Heart left ventricle (tissue), 16 donors: Measurements from ENCODE around the gene MLPH. TPM values are rescaled to one million over a fixed set of nuclear protein-coding genes. Genes with fewer than 3 reads are reported as not detected.

Experiments
- ATAC-seq, 4 donors: fragments of 200-7000 bp; cut with Tn5 transposase; one replicate each; pipeline ENCODE4 v1.9.1; 2020 to 2022; ENCODE audit warnings: moderate library complexity in 4 of 4, mild to moderate bottlenecking in 3 of 4, moderate number of reproducible peaks in 1 of 4
- DNase-seq, 5 donors: peaks; one replicate each; pipeline ENCODE4 v3.0.0-alpha.2; 2020
- H3K27ac ChIP-seq, 12 donors: fragments of 200-600 bp; sonication (generic) in 4 of 12; one replicate each; pipeline versions ENCODE4 v1.5.0 to v1.8.0; 2016 to 2022; ENCODE audit warnings: mild to moderate bottlenecking in 2 of 12
- H3K27me3 ChIP-seq, 9 donors: fragments of 200-600 bp; sonication (generic) in 2 of 9; one replicate each; pipeline versions ENCODE4 v1.5.1 to v1.8.0; 2016 to 2022; ENCODE audit warnings: mild to moderate bottlenecking in 3 of 9
- H3K36me3 ChIP-seq, 9 donors: fragments of 200-600 bp; sonication (generic) in 2 of 9; one replicate each; pipeline versions ENCODE4 v1.5.0 to v1.8.0; 2018 to 2022; ENCODE audit warnings: mild to moderate bottlenecking in 2 of 9
- H3K4me1 ChIP-seq, 12 donors: fragments of 200-600 bp; sonication (generic) in 4 of 12; one replicate each; pipeline versions ENCODE4 v1.5.0 to v1.8.0; 2016 to 2022; ENCODE audit warnings: mild to moderate bottlenecking in 3 of 12
- H3K4me3 ChIP-seq, 12 donors: fragments of 200-600 bp; sonication (generic) in 4 of 12; one replicate each; pipeline versions ENCODE4 v1.5.0 to v1.8.0; 2017 to 2022; ENCODE audit warnings: mild to moderate bottlenecking in 9 of 12, moderate library complexity in 4 of 12
- H3K9me3 ChIP-seq, 12 donors: fragments of 200-600 bp; sonication (generic) in 4 of 12; one replicate each; pipeline versions ENCODE4 v1.5.0 to v1.8.0; 2016 to 2022; ENCODE audit warnings: mild to moderate bottlenecking in 1 of 12
- POLR2A ChIP-seq, 2 donors: fragments of 450-650 bp; IDR thresholded peaks; one replicate each; pipeline ENCODE4 v1.6.1; 2017; ENCODE audit warnings: antibody characterized with exemption in 2 of 2, mild to moderate bottlenecking in 2 of 2, moderate library complexity in 2 of 2
- WGBS, 4 donors: extraction: QIAGEN DNeasy Blood & Tissue Kit in 2 of 4; methylation state at CpG; one replicate each; pipeline versions ENCODE4 v1.1.5 to v1.1.7; 2013 to 2018; 5-methylcytosine and 5-hydroxymethylcytosine counted together
- intact Hi-C, 10 donors: fragments of 100-400 bp; cut with DNase I; formaldehyde crosslinking; loops; one replicate each; pipeline versions ENCODE4 v1.11.1 to v1.14.2; 2022
- polyA plus RNA-seq, 2 donors: library from polyadenylated mRNA; stranded (reverse); fragments of 200-250 nt; gene quantifications; one replicate each; pipeline ENCODE4 v1.2.3, GENCODE V29; 2013
- total RNA-seq, 9 donors: library from RNA; depleted of rRNA in 2 of 9; stranded (reverse); fragments of >200 nt in 2 of 9; fragmentation: NEBNext Ultra II Directional in 3 of 9; extraction: Animal tissue kit (Norgen Biotek cat#: 25700) in 3 of 9; gene quantifications; one replicate each; pipeline versions ENCODE4 v1.1.0 to v1.2.4, GENCODE V29; 2016 to 2023
- TF ChIP-seq, protein P1 (sequence below), 12 donors: fragments of 200-600 bp; sonication (generic) in 4 of 12; IDR thresholded peaks; one replicate each; pipeline versions ENCODE4 v1.5.0 to v1.8.0; 2018 to 2022; ENCODE audit warnings: antibody characterized with exemption in 12 of 12, mild to moderate bottlenecking in 5 of 12
- donor health status: ischemic (EF 13 %, LVEDD 7.1; RV severe dilation, severe dysfunction).
- donor health status: healthy with polysubstance abuse.
- donor health status: DM: no; HTN: yes; CAD: no.
- donor health status: DM: no; HTN: no; CAD: no.
- donor health status: ischemic (EF 25% LVEDD 6.9; RV normal size, moderate dysfunction).
- donor health status: ischemic (EF 25% LVEDD 5.7; RV mildly dilated, moderate dysfunction).
- donor health status: healthy.
- donor health status: DM: yes; HTN: yes; CAD: no.
- donor health status: ischemic (EF 35%, LVEDD 5.7; RV mildly dilated, moderate dysfunction).
- donor health status: nonischemic (EF 11% LVEDD 7.7; RV severe dilation, severe dysfunction).
- donor health status: DM: yes; HTN: yes; CAD: no.
- donor health status: PGD.
- donor health status: ischemic (EF 29% LVEDD 5.4; RV normal size, mild dysfunction).
- donor health status: nonischemic (EF 23%, LVEDD 6.1; RV moderate dilation, normal function).

MLPH gene
- total and polyA plus RNA-seq, 11 donors: 18.3 to 60.3 (median 30.7) TPM

DNA sequence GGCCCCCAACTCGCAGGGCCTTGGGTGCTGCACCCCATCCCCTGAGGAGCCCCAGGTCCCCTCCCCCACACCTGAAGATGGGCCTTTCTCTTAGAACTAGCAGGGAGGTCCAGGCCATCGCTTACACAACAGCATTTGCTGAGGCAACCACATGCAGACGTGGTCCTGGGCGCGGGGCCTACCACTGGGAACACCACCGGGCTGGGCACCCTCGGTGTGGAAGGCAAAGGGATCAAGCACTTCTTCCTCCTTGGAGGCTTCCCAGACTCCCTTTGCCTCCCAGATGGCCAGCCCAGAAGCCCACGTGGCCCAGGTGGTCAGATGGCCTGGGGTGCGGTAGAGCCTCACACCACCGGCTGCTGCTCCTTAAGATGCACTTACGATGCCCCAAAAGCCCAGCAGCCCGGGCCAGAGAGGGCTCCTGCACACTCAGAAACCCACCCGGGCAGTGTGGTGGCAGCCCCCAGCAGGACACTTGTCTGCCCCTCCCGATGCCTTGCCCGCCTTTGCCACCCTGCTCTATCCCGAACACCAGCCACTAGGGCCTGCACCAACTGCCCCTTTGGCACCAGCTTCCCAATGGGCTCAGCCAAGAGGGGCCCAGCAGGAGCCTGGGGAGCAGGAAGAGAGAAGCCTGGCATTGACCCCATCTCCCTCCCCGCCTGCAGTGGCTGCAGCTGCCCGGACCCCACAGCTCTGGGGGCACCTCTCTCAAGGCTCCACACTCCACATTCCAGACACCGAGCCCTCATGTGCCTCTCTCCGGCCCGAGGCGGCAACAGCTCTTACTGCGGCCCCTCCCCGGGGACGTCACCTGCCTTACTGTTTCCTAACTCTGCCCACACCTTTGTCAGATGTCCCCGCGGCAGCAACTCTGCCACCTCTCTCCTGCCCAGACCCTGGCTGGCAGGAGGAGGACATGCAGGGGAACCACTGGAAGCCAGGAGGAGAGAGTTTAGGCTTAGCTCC is 13.9 kb upstream of the MLPH start:
- 93 to 96% (median 95%) methylated on average over 24 to 27 of the region's 27 CpGs for WGBS, 4 donors
- no peak for DNase-seq
- no peak for TF ChIP-seq POLR2A (IDR thresholded peaks at IDR 0.05)
- TF ChIP-seq, protein P1, sequence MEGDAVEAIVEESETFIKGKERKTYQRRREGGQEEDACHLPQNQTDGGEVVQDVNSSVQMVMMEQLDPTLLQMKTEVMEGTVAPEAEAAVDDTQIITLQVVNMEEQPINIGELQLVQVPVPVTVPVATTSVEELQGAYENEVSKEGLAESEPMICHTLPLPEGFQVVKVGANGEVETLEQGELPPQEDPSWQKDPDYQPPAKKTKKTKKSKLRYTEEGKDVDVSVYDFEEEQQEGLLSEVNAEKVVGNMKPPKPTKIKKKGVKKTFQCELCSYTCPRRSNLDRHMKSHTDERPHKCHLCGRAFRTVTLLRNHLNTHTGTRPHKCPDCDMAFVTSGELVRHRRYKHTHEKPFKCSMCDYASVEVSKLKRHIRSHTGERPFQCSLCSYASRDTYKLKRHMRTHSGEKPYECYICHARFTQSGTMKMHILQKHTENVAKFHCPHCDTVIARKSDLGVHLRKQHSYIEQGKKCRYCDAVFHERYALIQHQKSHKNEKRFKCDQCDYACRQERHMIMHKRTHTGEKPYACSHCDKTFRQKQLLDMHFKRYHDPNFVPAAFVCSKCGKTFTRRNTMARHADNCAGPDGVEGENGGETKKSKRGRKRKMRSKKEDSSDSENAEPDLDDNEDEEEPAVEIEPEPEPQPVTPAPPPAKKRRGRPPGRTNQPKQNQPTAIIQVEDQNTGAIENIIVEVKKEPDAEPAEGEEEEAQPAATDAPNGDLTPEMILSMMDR (IDR thresholded peaks at IDR 0.05): no peak
- H3K9me3 ChIP-seq: no peaks in the 10 kb centered on the region
- peaks cover 0 to 16% (median 0%) of the 10 kb centered on the region in 9 donors for H3K27me3 ChIP-seq
- no peaks in the 10 kb centered on the region for H3K36me3 ChIP-seq
- peaks cover 0 to 34% (median 17%) of the 10 kb centered on the region in 12 donors for H3K4me1 ChIP-seq
- H3K4me3 ChIP-seq: no peak overlapping the region
- ATAC-seq: no peak
- intact Hi-C loops: loop anchor here in 9 of 10 donors (5.0 to 10.0 kb wide), 3 partner anchors 51 to 348 kb away; no protein-coding TSS in a partner anchor
- peak overlapping the region in 6 of 12 donors; percentile 17 to 95 (median 92) for H3K27ac ChIP-seq

- ATAC-seq (peak in 1 of 4 donors; percentile 34), DNase-seq (peak in 1 of 5 donors; percentile 42)
- no peaks in the 10 kb centered on the region for H3K36me3 ChIP-seq
- 73 to 82% (median 79%) methylated on average over 9 to 11 of the region's 11 CpGs for WGBS, 4 donors
- intact Hi-C loops: loop anchor here in 9 of 10 donors (2.0 to 10.0 kb wide), 7 partner anchors 51 to 351 kb away; no protein-coding TSS in a partner anchor
- no peaks in the 10 kb centered on the region for H3K9me3 ChIP-seq
- H3K27ac ChIP-seq: peak overlapping the region in 10 of 12 donors; percentile 76 to 98 (median 94)
- H3K4me3 ChIP-seq: peak overlapping the region in 2 of 12 donors; percentile 87 to 93
- H3K27me3 ChIP-seq: peaks cover 0 to 18% (median 0%) of the 10 kb centered on the region in 9 donors
- no peak for TF ChIP-seq POLR2A (IDR thresholded peaks at IDR 0.05)
- TF ChIP-seq, protein P1 (IDR thresholded peaks at IDR 0.05): no peak
- peaks cover 0 to 34% (median 17%) of the 10 kb centered on the region in 12 donors for H3K4me1 ChIP-seq
Observed at GRCh38 chr2:237473878-237474441, 13.1 kb upstream of the MLPH start.

GRCh38 chr2:237474442-237474911 is 12.6 kb upstream of the MLPH start:
- intact Hi-C loops: loop anchor here in 9 of 10 donors (2.0 to 10.0 kb wide), 7 partner anchors 52 to 352 kb away; no protein-coding TSS in a partner anchor
- ATAC-seq: peak in 2 of 4 donors; percentile 10 to 20
- DNase-seq: peak; percentile 61 to 82 (median 79)

More at GRCh38 chr2:237474442-237474911, 12.6 kb upstream of the MLPH start:
- Histone ChIP-seq H3K4me3 (peak overlapping the region; percentile 49 to 98 (median 76)), H3K4me1 (peaks cover 0 to 34% (median 17%) of the 10 kb centered on the region in 12 donors), H3K27ac (peak overlapping the region; percentile 76 to 98 (median 94)), H3K9me3 (no peaks in the 10 kb centered on the region), H3K36me3 (no peaks in the 10 kb centered on the region), H3K27me3 (peaks cover 0 to 18% (median 0%) of the 10 kb centered on the region in 9 donors)
- WGBS, 4 donors: 54 to 73% (median 58%) methylated on average over 9 to 12 of the region's 12 CpGs
- TF ChIP-seq, protein P1 (IDR thresholded peaks at IDR 0.05): no peak
- TF ChIP-seq POLR2A (IDR thresholded peaks at IDR 0.05): no peak
